ENCODE results near the gene FOXQ1.

The FOXQ1 gene

GRCh38 chr6:1279065-1279464, 32.8 kb upstream of the FOXQ1 start:
- no peak overlapping the region for H3K27ac ChIP-seq (ENCODE audit: low read length)

GRCh38 chr6:1280666-1281300, 31.1 kb upstream of the FOXQ1 start:
- no peak overlapping the region for H2AFZ ChIP-seq (ENCODE audit: low read depth, low read length)
- no peaks in the 10 kb centered on the region for H3K79me2 ChIP-seq (ENCODE audit: low read length)
- no peak overlapping the region for H3K4me3 ChIP-seq (ENCODE audit: low read length)
- H4K20me1 ChIP-seq (ENCODE audit: insufficient read depth, low read length): no peaks in the 10 kb centered on the region
- H3K9me3 ChIP-seq (ENCODE audit: insufficient read depth, low read length): no peaks in the 10 kb centered on the region
- H3K4me2 ChIP-seq (ENCODE audit: low read length): no peak overlapping the region
- no peaks in the 10 kb centered on the region for H3K36me3 ChIP-seq (replicated peaks; ENCODE audit: low read depth, low read length)
- TF ChIP-seq CTCF (IDR thresholded peaks at IDR 0.05; ENCODE audit: low read depth, low read length) (no peak), EZH2phosphoT487 (IDR thresholded peaks at IDR 0.05; ENCODE audit: low read depth) (no peak)
- H3K27ac ChIP-seq (ENCODE audit: low read length): no peak overlapping the region
- no peaks in the 10 kb centered on the region for H3K4me1 ChIP-seq (ENCODE audit: low read length)
- no peak overlapping the region for H3K9ac ChIP-seq (ENCODE audit: low read length)
- no peaks in the 10 kb centered on the region; the same call in 1 of the 2 replicates for H3K27me3 ChIP-seq (ENCODE audit: low read depth, low read length)

More at GRCh38 chr6:1279065-1279464, 32.8 kb upstream of the FOXQ1 start:
- Histone ChIP-seq H3K4me3 (ENCODE audit: low read length) (no peak overlapping the region), H3K9ac (ENCODE audit: low read length) (no peak overlapping the region), H3K79me2 (ENCODE audit: low read length) (no peaks in the 10 kb centered on the region), H3K9me3 (ENCODE audit: insufficient read depth, low read length) (no peaks in the 10 kb centered on the region), H4K20me1 (ENCODE audit: insufficient read depth, low read length) (no peaks in the 10 kb centered on the region), H3K36me3 (replicated peaks; ENCODE audit: low read depth, low read length) (no peaks in the 10 kb centered on the region), H3K4me1 (ENCODE audit: low read length) (no peaks in the 10 kb centered on the region), H2AFZ (ENCODE audit: low read depth, low read length) (no peak overlapping the region), H3K4me2 (ENCODE audit: low read length) (no peak overlapping the region), H3K27me3 (ENCODE audit: low read depth, low read length) (no peaks in the 10 kb centered on the region; the same call in 1 of the 2 replicates)
- TF ChIP-seq EZH2phosphoT487 (IDR thresholded peaks at IDR 0.05; ENCODE audit: low read depth): no peak
- no peak for TF ChIP-seq CTCF (IDR thresholded peaks at IDR 0.05; ENCODE audit: low read depth, low read length)

GRCh38 chr6:1281746-1282145, 30.2 kb upstream of the FOXQ1 start:
- H2AFZ ChIP-seq (ENCODE audit: low read depth, low read length): no peak overlapping the region
- H3K27me3 ChIP-seq (ENCODE audit: low read depth, low read length): no peaks in the 10 kb centered on the region; the same call in 1 of the 2 replicates
- H3K4me3 ChIP-seq (ENCODE audit: low read length): no peak overlapping the region
- no peak overlapping the region for H3K9ac ChIP-seq (ENCODE audit: low read length)
- no peak overlapping the region for H3K4me2 ChIP-seq (ENCODE audit: low read length)
- H3K27ac ChIP-seq (ENCODE audit: low read length): no peak overlapping the region
- no peaks in the 10 kb centered on the region for H3K4me1 ChIP-seq (ENCODE audit: low read length)
- H3K79me2 ChIP-seq (ENCODE audit: low read length): no peaks in the 10 kb centered on the region
- no peaks in the 10 kb centered on the region for H4K20me1 ChIP-seq (ENCODE audit: insufficient read depth, low read length)
- TF ChIP-seq CTCF (IDR thresholded peaks at IDR 0.05; ENCODE audit: low read depth, low read length): no peak
- no peak for TF ChIP-seq EZH2phosphoT487 (IDR thresholded peaks at IDR 0.05; ENCODE audit: low read depth)
- no peaks in the 10 kb centered on the region for H3K9me3 ChIP-seq (ENCODE audit: insufficient read depth, low read length)
- no peaks in the 10 kb centered on the region for H3K36me3 ChIP-seq (replicated peaks; ENCODE audit: low read depth, low read length)

DNA sequence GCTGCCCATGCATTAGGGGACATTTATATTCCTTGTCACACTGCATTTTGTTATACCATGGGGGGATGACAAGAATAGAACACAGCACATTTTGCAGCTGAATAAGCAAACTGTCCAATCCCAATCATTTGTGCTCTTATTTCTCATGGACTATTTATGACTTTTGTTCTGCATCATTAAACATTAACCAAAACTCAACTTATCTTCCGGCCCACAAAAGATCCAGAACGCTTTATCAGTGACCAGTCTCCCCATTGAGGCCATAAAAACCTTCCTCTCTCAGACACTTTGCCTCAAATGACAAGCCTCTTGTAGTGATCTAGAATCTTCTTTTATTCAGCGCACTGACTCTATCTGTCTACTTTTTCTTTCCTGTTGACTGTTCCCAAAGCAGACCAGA, 28.4 kb upstream of the FOXQ1 start:
- Histone ChIP-seq H3K9me3 (ENCODE audit: insufficient read depth, low read length) (no peaks in the 10 kb centered on the region), H3K4me2 (ENCODE audit: low read length) (no peak overlapping the region), H3K4me3 (ENCODE audit: low read length) (no peak overlapping the region), H4K20me1 (ENCODE audit: insufficient read depth, low read length) (no peaks in the 10 kb centered on the region), H3K36me3 (replicated peaks; ENCODE audit: low read depth, low read length) (no peaks in the 10 kb centered on the region), H3K4me1 (ENCODE audit: low read length) (no peaks in the 10 kb centered on the region), H2AFZ (ENCODE audit: low read depth, low read length) (no peak overlapping the region), H3K27ac (ENCODE audit: low read length) (no peak overlapping the region), H3K79me2 (ENCODE audit: low read length) (no peaks in the 10 kb centered on the region), H3K9ac (ENCODE audit: low read length) (no peak overlapping the region), H3K27me3 (ENCODE audit: low read depth, low read length) (no peaks in the 10 kb centered on the region)
- TF ChIP-seq EZH2phosphoT487 (IDR thresholded peaks at IDR 0.05; ENCODE audit: low read depth) (no peak), CTCF (IDR thresholded peaks at IDR 0.05; ENCODE audit: low read depth, low read length) (no peak)
